ENCODE results near the gene MPPE1.
"Not testable (repeated sequence)": the region's sequence is repeated elsewhere in the genome, so short reads cannot be mapped to it uniquely, and the experiment has no call there.

Gene MPPE1

GRCh38 chr18:11925800-11926481 is 17.8 kb upstream of the MPPE1 start:
- no peak for DNase-seq (ENCODE audit: low read depth in 3 of 3)

GRCh38 chr18:11923450-11923849 is 15.3 kb upstream of the MPPE1 start:
- no peak for DNase-seq (ENCODE audit: low read depth in 3 of 3)

GRCh38 chr18:11919522-11919921 is 11.4 kb upstream of the MPPE1 start:
- not testable (repeated sequence) for DNase-seq (ENCODE audit: low read depth in 3 of 3)

- DNase-seq (ENCODE audit: low read depth in 3 of 3): not testable (repeated sequence)
Measured at GRCh38 chr18:11916880-11917279, 8.8 kb upstream of the MPPE1 start.

GRCh38 chr18:11909591-11910026 is 1.5 kb upstream of the MPPE1 start:
- DNase-seq (ENCODE audit: low read depth in 3 of 3): no peak

- no peak for DNase-seq (ENCODE audit: low read depth in 3 of 3)
Measured at GRCh38 chr18:11909061-11909455, 941 bp upstream of the MPPE1 start.

GRCh38 chr18:11906926-11907874 is 917 bp downstream of the MPPE1 start:
- DNase-seq (ENCODE audit: low read depth in 3 of 3): no peak

- no peak for DNase-seq (ENCODE audit: low read depth in 3 of 3)
Measured at GRCh38 chr18:11906176-11906575, 1.9 kb downstream of the MPPE1 start.

GRCh38 chr18:11905613-11906012 is 2.5 kb downstream of the MPPE1 start:
- no peak for DNase-seq (ENCODE audit: low read depth in 3 of 3)

- no peak for DNase-seq (ENCODE audit: low read depth in 3 of 3)
Measured at GRCh38 chr18:11902522-11903292, 5.4 kb downstream of the MPPE1 start.

GRCh38 chr18:11901826-11902438 is 6.2 kb downstream of the MPPE1 start:
- DNase-seq (ENCODE audit: low read depth in 3 of 3): no peak

GRCh38 chr18:11899063-11899462 is 9.1 kb downstream of the MPPE1 start:
- DNase-seq (ENCODE audit: low read depth in 3 of 3): no peak

- DNase-seq (ENCODE audit: low read depth in 3 of 3): no peak
Measured at GRCh38 chr18:11897781-11898180, 10.3 kb downstream of the MPPE1 start.

- not testable (repeated sequence) for DNase-seq (ENCODE audit: low read depth in 3 of 3)
Measured at GRCh38 chr18:11892438-11892837, 15.7 kb downstream of the MPPE1 start.

- no peak for DNase-seq (ENCODE audit: low read depth in 3 of 3)
Measured at GRCh38 chr18:11891737-11892136, 16.4 kb downstream of the MPPE1 start.

- no peak for DNase-seq (ENCODE audit: low read depth in 3 of 3)
Measured at GRCh38 chr18:11889284-11889683, 18.8 kb downstream of the MPPE1 start.

- DNase-seq (ENCODE audit: low read depth in 3 of 3): no peak
Measured at GRCh38 chr18:11888726-11889125, 19.4 kb downstream of the MPPE1 start.

GRCh38 chr18:11887328-11888128 is 20.6 kb downstream of the MPPE1 start:
- no peak for DNase-seq (ENCODE audit: low read depth in 3 of 3)

- DNase-seq (ENCODE audit: low read depth in 3 of 3): no peak
Measured at GRCh38 chr18:11886577-11887110, 21.5 kb downstream of the MPPE1 start.

GRCh38 chr18:11885278-11885947 is 22.7 kb downstream of the MPPE1 start:
- DNase-seq (ENCODE audit: low read depth in 3 of 3): no peak

Measured in stimulated activated CD4-positive, alpha-beta T cell treated with anti-CD3 and anti-CD28 coated beads, TNF-alpha, amount 100 ng/mL, for 4 hours (primary cell).